Measurements from ENCODE around the gene PHB1. TPM values are rescaled to one million over a fixed set of nuclear protein-coding genes. Genes with fewer than 3 reads are reported as not detected.

Gene PHB1
- total and polyA plus RNA-seq, 3 donors from 2014 or later, result 69.1 to 103 (median 95.1) TPM

- no peaks in the 10 kb centered on the region for H3K27me3 ChIP-seq
- WGBS, 2 donors, result 76 to 79% methylated on average over 7 of the region's 7 CpGs
These were observed 44.8 kb upstream of the PHB1 start for GRCh38 chr17:49459401-49459984.

GRCh38 chr17:49457564-49458535 lies 43.2 kb upstream of the PHB1 start:
- Histone ChIP-seq H3K4me1 (no peaks in the 10 kb centered on the region), H3K36me3 (ENCODE audit: low read depth, missing control alignments) (no peaks in the 10 kb centered on the region), H3K4me3 (no peak overlapping the region), H3K9me3 (no peaks in the 10 kb centered on the region), H3K27ac (no peak overlapping the region), H3K27me3 (no peaks in the 10 kb centered on the region)
- no peak for TF ChIP-seq CTCF (IDR thresholded peaks at IDR 0.05)
- TF ChIP-seq POLR2A (IDR thresholded peaks at IDR 0.05), result no peak
- no peak for DNase-seq
- 69 to 78% methylated on average over 15 of the region's 15 CpGs for WGBS, 2 donors
- intact Hi-C loops (cut with DNase I; ENCODE audit: low total_unique reads), result no loop called here

More at GRCh38 chr17:49459401-49459984, 44.8 kb upstream of the PHB1 start:
- Histone ChIP-seq H3K36me3 (ENCODE audit: low read depth, missing control alignments) (no peaks in the 10 kb centered on the region), H3K9me3 (no peaks in the 10 kb centered on the region), H3K4me1 (no peaks in the 10 kb centered on the region), H3K4me3 (no peak overlapping the region), H3K27ac (no peak overlapping the region)
- TF ChIP-seq CTCF (IDR thresholded peaks at IDR 0.05) (no peak), POLR2A (IDR thresholded peaks at IDR 0.05) (no peak)
- no peak for DNase-seq
- intact Hi-C loops (cut with DNase I; ENCODE audit: low total_unique reads), result no loop called here

GRCh38 chr17:49456183-49456965 lies 41.7 kb upstream of the PHB1 start:
- no peaks in the 10 kb centered on the region for H3K36me3 ChIP-seq (ENCODE audit: low read depth, missing control alignments)
- peak; percentile 52 for DNase-seq
- H3K27ac ChIP-seq, result no peak overlapping the region
- no peak overlapping the region for H3K4me3 ChIP-seq
- H3K9me3 ChIP-seq, result no peaks in the 10 kb centered on the region
- TF ChIP-seq POLR2A (IDR thresholded peaks at IDR 0.05) (no peak), CTCF (IDR thresholded peaks at IDR 0.05) (no peak)
- intact Hi-C loops (cut with DNase I; ENCODE audit: low total_unique reads), result no loop called here
- H3K4me1 ChIP-seq, result no peaks in the 10 kb centered on the region
- H3K27me3 ChIP-seq, result no peaks in the 10 kb centered on the region
- WGBS, 2 donors, result 30 to 40% methylated on average over 5 of the region's 5 CpGs

- intact Hi-C loops (cut with DNase I; ENCODE audit: low total_unique reads), result no loop called here
- H3K27me3 ChIP-seq, result no peaks in the 10 kb centered on the region
- no peak for TF ChIP-seq CTCF (IDR thresholded peaks at IDR 0.05)
- no peak for TF ChIP-seq POLR2A (IDR thresholded peaks at IDR 0.05)
These were observed 40.7 kb upstream of the PHB1 start for GRCh38 chr17:49455272-49455861.

More at GRCh38 chr17:49455272-49455861, 40.7 kb upstream of the PHB1 start:
- H3K36me3 ChIP-seq (ENCODE audit: low read depth, missing control alignments), result no peaks in the 10 kb centered on the region
- 80 to 84% methylated on average over 8 to 9 of the region's 9 CpGs for WGBS, 2 donors
- no peak overlapping the region for H3K27ac ChIP-seq
- H3K4me1 ChIP-seq, result no peaks in the 10 kb centered on the region
- no peaks in the 10 kb centered on the region for H3K9me3 ChIP-seq
- H3K4me3 ChIP-seq, result no peak overlapping the region
- no peak for DNase-seq
